Islet precursor cell (in vitro differentiated cells): Measurements from ENCODE around the gene LCN12.

Source experiments
- DNase-seq: peaks from one replicate; pipeline ENCODE4 v3.0.0-alpha.2; 2018

LCN12 gene, protein sequence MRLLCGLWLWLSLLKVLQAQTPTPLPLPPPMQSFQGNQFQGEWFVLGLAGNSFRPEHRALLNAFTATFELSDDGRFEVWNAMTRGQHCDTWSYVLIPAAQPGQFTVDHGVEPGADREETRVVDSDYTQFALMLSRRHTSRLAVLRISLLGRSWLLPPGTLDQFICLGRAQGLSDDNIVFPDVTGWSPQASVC

GRCh38 chr9:136951541-136952320 is at the start of gene LCN12:
TSS of gene LCN12 (plus strand) at chr9:136952273. CDS start at chr9:136952328, 55 bp downstream.
- DNase-seq = no peak

DNA sequence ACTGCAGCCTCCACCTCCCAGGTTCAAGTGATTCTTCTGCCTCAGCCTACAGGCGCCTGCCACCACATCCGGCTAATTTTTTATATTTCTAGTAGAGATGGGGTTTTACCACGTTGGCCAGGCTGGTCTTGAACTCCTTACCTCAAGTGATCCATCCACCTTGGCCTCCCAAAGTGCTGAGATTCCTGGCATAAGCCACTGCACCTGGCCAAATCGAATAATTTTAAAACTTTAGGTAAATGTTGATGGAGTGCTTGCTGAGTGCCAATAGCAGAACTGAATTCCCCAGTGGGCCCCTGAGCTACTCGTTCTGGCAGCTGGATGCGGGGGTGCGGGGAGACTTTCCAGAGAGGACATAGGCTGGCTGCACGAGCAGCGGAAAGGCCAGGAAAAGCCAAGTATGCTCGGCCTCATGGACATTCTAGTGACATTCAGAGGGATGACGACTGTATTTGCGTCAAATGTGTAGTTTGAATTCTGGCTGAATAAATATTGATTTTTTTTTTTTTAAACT is 49.0 kb upstream of the LCN12 start:
- DNase-seq = no peak

DNA sequence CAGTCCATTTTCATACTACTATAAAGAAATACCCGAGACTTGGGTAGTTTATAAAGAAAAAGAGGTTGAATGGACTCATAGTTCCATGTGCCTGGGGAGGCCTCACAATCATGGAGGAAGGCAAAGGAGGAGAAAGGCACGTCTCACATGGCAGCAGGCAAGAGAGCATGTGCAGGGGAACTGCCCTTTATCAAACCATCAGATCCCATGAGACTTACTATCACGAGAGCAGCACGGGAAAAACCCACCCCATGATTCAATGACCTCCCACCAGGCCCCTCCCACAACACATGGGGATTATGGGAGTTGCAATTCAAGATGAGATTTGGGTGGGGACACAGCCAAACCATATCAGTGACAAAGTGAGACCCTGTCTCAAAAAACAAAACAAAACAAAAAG is 45.8 kb upstream of the LCN12 start:
- DNase-seq = no peak

DNA sequence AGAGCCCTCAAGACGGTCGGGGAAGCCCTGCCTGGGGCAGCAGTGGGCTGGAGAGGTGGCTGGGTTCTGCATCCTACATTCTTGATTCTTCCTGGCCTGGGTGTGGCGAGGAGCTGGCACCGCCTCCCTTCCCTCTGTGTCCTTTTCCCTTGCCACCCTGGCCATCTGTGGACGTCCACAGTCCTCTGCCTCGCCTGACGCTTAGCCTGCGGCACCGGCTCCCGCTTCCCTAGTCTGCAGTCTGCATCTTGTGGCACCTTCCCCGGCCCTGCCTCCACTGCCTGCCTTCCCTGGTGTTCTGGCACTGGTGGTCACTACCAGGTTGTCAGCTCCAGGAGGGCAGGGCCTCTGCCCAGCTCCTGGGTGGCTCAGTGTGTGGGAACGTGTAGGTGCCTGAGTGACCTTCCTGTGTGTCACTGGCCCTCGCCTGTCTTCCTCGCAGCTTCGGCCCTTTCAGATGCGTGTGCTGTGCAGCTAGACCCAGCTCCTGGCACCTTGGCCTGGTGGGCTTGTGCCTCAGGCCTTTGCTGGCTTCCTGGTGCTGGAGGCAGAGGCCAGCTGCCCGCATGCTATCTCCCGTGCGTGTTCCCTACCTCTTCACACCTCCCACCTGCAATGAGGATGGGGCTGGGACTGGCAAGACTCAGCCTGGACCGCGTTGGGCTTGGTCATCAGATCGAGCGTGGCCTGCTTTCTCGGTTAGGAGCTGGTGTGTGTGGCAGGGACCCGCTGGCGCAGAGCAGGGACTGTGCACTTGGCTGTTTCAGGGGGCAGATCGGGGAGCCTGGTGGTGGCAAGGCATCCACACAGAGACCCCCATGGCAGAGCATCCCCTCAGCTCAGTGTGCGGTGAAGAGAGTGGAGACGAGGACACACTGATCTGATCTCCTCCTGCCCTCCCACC is 44.8 kb upstream of the LCN12 start:
- no peak for DNase-seq

DNA sequence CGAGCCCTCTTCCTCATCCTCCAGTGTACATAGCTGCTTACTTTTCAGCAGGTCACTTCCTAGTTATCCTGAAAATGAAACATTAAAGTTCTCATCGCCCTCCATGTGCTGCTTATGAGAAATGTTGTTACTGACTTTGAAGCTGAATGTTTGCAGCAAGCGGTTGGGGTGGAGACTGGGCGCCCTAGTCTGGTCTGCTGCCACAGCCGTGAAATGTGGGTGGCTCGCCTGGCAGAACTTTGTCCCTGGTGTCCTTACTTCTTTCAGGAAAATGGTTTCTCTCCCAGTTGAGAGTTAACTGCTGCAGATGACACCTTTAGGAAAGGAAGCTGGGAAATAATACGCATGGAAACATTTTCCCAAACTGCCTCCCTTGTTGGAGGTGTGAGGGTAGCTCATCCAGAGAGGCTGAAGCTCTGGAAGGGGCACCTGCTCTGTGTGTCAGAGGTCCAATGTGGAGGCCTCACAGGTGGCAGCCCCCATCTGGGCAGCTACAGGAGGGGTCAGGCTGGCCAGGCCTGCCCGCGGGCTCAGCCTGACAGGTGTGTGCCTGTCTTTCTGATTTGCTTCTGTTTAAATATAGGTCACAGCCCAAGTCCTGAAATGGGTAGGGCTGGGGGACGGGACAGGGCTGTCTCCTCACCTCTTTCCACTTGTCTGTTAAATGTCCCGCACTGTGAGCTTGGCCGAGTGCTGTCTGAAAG is 41.7 kb upstream of the LCN12 start:
- DNase-seq = no peak

GRCh38 chr9:136910901-136911245 is 41.2 kb upstream of the LCN12 start:
- DNase-seq = no peak

DNA sequence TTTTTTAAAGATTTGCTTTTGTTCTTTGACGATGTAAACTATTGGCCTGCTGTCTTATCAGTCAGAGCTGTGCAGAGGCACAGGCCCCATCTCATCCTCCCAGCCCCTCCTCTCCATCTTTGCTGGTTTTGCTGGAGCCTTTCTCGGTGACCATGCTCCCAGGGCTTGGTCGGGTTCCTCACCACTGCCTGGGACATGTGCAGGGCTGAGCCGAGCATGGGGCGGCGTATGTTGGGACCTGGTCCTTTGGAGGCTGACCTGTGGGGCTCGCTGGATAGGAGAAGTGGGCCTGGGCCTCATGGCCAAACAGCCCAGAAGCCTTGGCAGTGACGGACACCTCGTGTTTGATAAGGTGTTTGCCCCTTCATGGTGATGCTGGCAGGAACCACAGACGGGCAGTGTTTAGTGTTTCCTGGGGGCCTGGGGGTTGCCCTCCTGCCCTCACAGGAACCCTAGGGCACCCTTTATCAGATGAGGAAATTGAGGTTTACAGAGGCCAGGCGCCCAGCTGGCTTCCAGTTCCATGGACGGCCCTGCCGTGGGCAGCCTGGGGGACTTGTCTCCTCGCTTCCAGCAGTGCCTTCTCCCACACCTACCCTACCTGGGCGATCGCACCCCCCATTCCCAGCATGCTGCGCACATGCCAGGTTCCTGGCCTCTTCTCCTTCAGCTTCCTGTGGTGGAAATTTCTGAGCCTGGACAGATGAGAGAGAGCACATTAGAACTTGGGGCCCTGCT is 38.2 kb upstream of the LCN12 start:
- DNase-seq = no peak

- no peak for DNase-seq
These were observed 36.3 kb upstream of the LCN12 start for GRCh38 chr9:136915632-136916329.

DNA sequence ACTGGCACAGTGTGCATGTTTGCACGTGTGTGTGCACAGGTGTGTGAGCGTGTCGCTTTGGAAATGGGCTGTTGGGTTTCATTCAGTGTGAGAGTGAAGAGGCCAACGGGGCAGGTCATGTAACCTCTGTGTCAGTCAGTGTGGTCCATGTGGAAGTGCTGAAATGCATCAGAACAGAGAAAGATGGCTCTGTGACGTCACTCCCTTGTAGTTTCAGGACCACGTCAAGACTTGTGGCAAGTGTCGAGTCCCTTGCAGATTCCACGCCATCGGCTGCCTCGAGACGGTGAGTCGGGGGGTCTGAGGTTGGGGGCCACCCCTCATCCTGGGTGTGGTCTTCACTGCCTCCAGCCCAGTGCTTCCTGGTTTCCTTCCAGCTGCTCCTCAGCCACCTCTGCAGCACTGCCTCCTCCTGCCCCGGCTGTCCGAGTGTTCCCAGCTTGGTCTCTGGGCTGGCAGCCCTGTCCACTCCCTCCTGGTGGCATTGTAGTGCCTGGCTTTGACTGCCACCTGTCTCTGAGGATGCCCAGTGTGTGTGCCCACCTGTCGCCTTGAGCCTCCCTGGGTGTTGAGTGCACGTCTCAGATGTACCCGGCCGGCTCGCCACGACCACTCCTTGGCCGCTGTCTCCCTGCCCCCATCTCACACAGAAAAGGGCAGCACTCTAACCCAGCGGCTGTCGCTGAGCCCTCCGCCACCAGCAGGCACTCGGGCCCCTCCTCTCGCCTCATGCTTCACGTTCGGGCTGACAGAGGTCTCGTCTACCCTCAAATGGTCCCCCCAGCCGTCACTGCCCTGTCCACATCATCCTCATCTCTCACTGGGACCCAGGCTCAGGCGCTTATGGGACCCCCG is 35.5 kb upstream of the LCN12 start:
- no peak for DNase-seq

DNA sequence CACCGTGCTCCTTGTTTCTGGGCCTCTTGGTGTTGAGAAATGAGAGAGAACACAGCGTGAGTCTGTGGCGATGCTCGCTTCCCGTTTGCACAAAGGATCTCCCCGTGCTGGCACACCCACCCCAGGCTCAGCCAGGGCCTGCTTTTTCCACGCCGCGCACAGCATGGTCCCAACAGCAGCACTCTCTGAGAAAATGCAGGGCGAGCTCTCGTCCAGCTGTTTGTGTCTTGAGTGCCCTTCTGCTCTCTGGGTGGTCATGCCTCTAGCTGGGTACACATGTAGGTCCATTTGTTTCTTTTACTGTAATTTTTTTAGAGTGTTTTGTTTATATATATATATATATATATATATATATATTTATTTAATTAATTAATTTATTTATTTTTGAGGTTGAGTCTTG is 34.2 kb upstream of the LCN12 start:
- DNase-seq = no peak

- no peak for DNase-seq
These were observed 32.0 kb upstream of the LCN12 start for GRCh38 chr9:136920069-136920468.

GRCh38 chr9:136920734-136921231 is 31.3 kb upstream of the LCN12 start:
- no peak for DNase-seq

DNA sequence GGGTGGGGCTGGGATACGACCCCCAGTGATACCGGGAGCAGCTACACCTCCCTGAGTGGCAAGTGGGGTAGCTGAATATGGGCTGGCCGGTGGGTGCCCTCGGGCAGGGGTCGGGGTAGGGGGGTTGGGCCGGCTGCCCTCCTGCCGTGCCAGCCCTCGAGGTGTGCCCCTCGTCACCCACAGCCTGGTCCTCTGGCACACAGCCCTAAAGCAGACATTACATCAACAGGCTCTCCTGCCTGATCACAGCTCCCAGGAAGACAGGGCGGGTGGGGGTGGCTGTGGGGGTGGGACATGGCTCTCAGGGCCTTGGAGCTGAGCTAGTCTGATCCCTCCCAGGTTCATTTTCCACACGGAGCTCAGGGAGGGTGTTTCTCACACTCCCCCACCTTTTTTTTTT is 30.8 kb upstream of the LCN12 start:
- no peak for DNase-seq

- no peak for DNase-seq
These were observed 30.4 kb upstream of the LCN12 start for GRCh38 chr9:136921718-136922117.

DNA sequence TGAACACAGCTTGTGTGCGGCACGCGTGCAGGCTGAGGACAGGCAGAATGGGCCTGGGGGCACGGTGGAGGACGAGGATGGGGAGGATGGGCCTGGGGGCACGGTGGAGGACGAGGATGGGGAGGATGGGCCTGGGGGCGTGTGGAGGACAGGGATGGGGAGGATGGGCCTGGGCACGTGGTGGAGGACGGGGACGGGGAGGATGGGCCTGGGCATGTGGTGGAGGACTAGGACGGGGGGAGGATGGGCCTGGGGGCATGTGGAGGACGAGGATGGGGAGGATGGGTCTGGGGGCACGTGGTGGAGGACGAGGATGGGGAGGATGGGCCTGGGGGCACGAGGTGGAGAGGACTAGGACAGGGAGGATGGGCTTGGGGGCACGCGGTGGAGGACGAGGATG is 29.5 kb upstream of the LCN12 start:
- no peak for DNase-seq

DNA sequence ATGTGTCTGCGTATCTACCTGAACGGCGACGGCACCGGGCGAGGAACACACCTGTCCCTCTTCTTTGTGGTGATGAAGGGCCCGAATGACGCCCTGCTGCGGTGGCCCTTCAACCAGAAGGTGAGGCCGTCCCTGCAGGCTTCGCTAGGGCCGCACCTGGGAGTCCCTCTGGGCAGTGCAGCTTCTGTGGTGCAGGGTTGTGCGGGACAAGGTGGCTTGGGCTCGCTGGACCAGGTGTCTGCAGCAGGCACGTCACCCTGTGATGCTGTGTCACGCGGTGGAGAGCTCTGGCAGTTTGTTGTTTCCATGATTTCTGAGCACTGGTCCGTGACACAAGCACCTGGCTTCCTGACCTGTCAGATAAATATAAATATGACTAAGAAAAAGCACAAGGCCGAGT is 28.2 kb upstream of the LCN12 start:
- peak; percentile 44 for DNase-seq

DNA sequence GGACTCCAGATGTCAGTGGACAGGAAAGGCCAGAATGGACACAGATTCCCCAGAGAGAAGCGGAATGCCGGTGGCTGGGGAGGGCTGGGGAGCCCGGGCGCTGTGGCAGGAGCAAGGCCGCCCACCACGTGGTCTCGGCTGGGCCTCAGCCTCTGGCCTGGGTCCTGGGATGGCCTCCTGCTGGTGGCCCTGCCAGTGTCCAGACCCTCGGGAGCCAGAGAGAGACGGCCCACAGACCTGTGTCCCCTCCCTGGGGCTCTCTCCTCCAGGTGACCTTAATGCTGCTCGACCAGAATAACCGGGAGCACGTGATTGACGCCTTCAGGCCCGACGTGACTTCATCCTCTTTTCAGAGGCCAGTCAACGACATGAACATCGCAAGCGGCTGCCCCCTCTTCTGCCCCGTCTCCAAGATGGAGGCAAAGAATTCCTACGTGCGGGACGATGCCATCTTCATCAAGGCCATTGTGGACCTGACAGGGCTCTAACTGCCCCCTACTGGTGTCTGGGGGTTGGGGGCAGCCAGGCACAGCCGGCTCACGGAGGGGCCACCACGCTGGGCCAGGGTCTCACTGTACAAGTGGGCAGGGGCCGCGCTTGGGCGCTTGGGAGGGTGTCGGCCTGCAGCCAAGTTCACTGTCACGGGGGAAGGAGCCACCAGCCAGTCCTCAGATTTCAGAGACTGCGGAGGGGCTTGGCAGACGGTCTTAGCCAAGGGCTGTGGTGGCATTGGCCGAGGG is 26.5 kb upstream of the LCN12 start:
- DNase-seq = peak; percentile 57

GRCh38 chr9:136926154-136926704 is 25.8 kb upstream of the LCN12 start:
- DNase-seq = peak; percentile 60

- peak; percentile 35 for DNase-seq
These were observed 25.3 kb upstream of the LCN12 start for GRCh38 chr9:136926749-136927148.
